ENCODE data around the gene SLC6A5.
"Not testable (repeated sequence)": the region's sequence is repeated elsewhere in the genome, so short reads cannot be mapped to it uniquely, and the experiment has no call there.

The SLC6A5 gene

GRCh38 chr11:20599221-20600019 lies at the start of gene SLC6A5:
Gene SLC6A5 (plus strand): TSS chr11:20599608. CDS start chr11:20599673, 65 bp downstream.
- FAIRE-seq: no peak

- no peak for FAIRE-seq
These were observed 48.3 kb upstream of the SLC6A5 start for GRCh38 chr11:20551096-20551495.

GRCh38 chr11:20555783-20556182 lies 43.6 kb upstream of the SLC6A5 start:
- FAIRE-seq: no peak

- FAIRE-seq: not testable (repeated sequence)
These were observed 43.0 kb upstream of the SLC6A5 start for GRCh38 chr11:20556396-20556795.

GRCh38 chr11:20558741-20559140 lies 40.7 kb upstream of the SLC6A5 start:
- no peak for FAIRE-seq

- FAIRE-seq: no peak
These were observed 39.7 kb upstream of the SLC6A5 start for GRCh38 chr11:20559523-20560300.

- no peak for FAIRE-seq
These were observed 37.5 kb upstream of the SLC6A5 start for GRCh38 chr11:20561915-20562314.

- no peak for FAIRE-seq
These were observed 35.5 kb upstream of the SLC6A5 start for GRCh38 chr11:20563866-20564265.

GRCh38 chr11:20564846-20565635 lies 34.4 kb upstream of the SLC6A5 start:
- FAIRE-seq: no peak

GRCh38 chr11:20566115-20566514 lies 33.3 kb upstream of the SLC6A5 start:
- FAIRE-seq: not testable (repeated sequence)

GRCh38 chr11:20566591-20567434 lies 32.6 kb upstream of the SLC6A5 start:
- FAIRE-seq: no peak

- FAIRE-seq: not testable (repeated sequence)
These were observed 19.7 kb upstream of the SLC6A5 start for GRCh38 chr11:20579725-20580124.

GRCh38 chr11:20583201-20583600 lies 16.2 kb upstream of the SLC6A5 start:
- no peak for FAIRE-seq

- no peak for FAIRE-seq
These were observed 15.2 kb upstream of the SLC6A5 start for GRCh38 chr11:20584093-20584774.

- FAIRE-seq: no peak
These were observed 9.6 kb upstream of the SLC6A5 start for GRCh38 chr11:20589796-20590195.

GRCh38 chr11:20590381-20590780 lies 9.0 kb upstream of the SLC6A5 start:
- no peak for FAIRE-seq

- FAIRE-seq: no peak
These were observed 6.7 kb upstream of the SLC6A5 start for GRCh38 chr11:20592741-20593140.

- FAIRE-seq: no peak
These were observed 4.9 kb upstream of the SLC6A5 start for GRCh38 chr11:20594274-20595061.

- FAIRE-seq: no peak
These were observed 4.3 kb upstream of the SLC6A5 start for GRCh38 chr11:20595101-20595500.

GRCh38 chr11:20596205-20597153 lies 2.9 kb upstream of the SLC6A5 start:
- no peak for FAIRE-seq

Measured in A204.1 (cell line).